GM23248 (cell line): Measurements from ENCODE around the gene ERGIC1.

ENCODE experiments used
- EZH2 ChIP-seq: fragments of 200-600 bp; sonication (generic); IDR thresholded peaks from 2 replicates; pipeline ENCODE4 v1.6.1; 2018; ENCODE audit warnings: antibody characterized with exemption, mild to moderate bottlenecking; ENCODE audit not compliant: insufficient read depth, poor library complexity, severe bottlenecking
- EZH2phosphoT487 ChIP-seq: fragments of 200-600 bp; sonication (generic); IDR thresholded peaks from 2 replicates; pipeline ENCODE4 v1.6.1; 2018; ENCODE audit warnings: antibody characterized with exemption, moderate library complexity, mild to moderate bottlenecking, low read depth; ENCODE audit not compliant: insufficient read depth

GRCh38 chr5:172839669-172840431, 5.8 kb downstream of the ERGIC1 start:
- TF ChIP-seq EZH2: no peak
- TF ChIP-seq EZH2phosphoT487: no peak
